Measurements from ENCODE around the gene CD8B2. TPM values are rescaled to one million over a fixed set of nuclear protein-coding genes. Genes with fewer than 3 reads are reported as not detected.
"Not testable (repeated sequence)": the region's sequence is repeated elsewhere in the genome, so short reads cannot be mapped to it uniquely, and the experiment has no call there.

Gene CD8B2
- total and polyA plus RNA-seq, 7 donors, result under 0.01 to 1.5 TPM; not detected in 5

- intact Hi-C loops (cut with DNase I), result no loop called here
- Histone ChIP-seq H3K27me3 (no peaks in the 10 kb centered on the region), H3K4me3 (no peak overlapping the region), H3K36me3 (no peaks in the 10 kb centered on the region), H3K27ac (no peak overlapping the region), H3K9me3 (no peaks in the 10 kb centered on the region), H3K4me1 (peaks cover 0 to 10% (median 7%) of the 10 kb centered on the region in 4 donors)
- WGBS, 2 donors, result 58 to 68% methylated on average over 7 of the region's 7 CpGs
- DNase-seq, result no peak
- TF ChIP-seq POLR2AphosphoS5 (IDR thresholded peaks at IDR 0.05), result no peak
- no peak for TF ChIP-seq CTCF (IDR thresholded peaks at IDR 0.05)
- no peak for TF ChIP-seq POLR2A (IDR thresholded peaks at IDR 0.05)
- TF ChIP-seq EP300 (IDR thresholded peaks at IDR 0.05), result no peak
Observed at GRCh38 chr2:106551417-106552130, 64.4 kb downstream of the CD8B2 start.

GRCh38 chr2:106552921-106553320 lies 65.8 kb downstream of the CD8B2 start:
- WGBS, 2 donors, result 80 to 84% methylated on average over 6 of the region's 6 CpGs
- Histone ChIP-seq H3K27ac (no peak overlapping the region), H3K27me3 (no peaks in the 10 kb centered on the region), H3K36me3 (no peaks in the 10 kb centered on the region), H3K9me3 (no peaks in the 10 kb centered on the region), H3K4me1 (no peaks in the 10 kb centered on the region), H3K4me3 (no peak overlapping the region)
- no peak for DNase-seq
- intact Hi-C loops (cut with DNase I), result no loop called here
- TF ChIP-seq POLR2AphosphoS5 (IDR thresholded peaks at IDR 0.05) (no peak), EP300 (IDR thresholded peaks at IDR 0.05) (no peak), POLR2A (IDR thresholded peaks at IDR 0.05) (no peak)

GRCh38 chr2:106553321-106553720 lies 66.2 kb downstream of the CD8B2 start:
- no peak for DNase-seq
- WGBS, 2 donors, result 87 to 89% methylated on average over 6 of the region's 6 CpGs
- TF ChIP-seq POLR2AphosphoS5 (IDR thresholded peaks at IDR 0.05), result no peak
- no peak for TF ChIP-seq POLR2A (IDR thresholded peaks at IDR 0.05)
- TF ChIP-seq EP300 (IDR thresholded peaks at IDR 0.05), result no peak
- no peak for TF ChIP-seq CTCF (IDR thresholded peaks at IDR 0.05)
- H3K4me3 ChIP-seq, result no peak overlapping the region
- intact Hi-C loops (cut with DNase I), result no loop called here
- H3K27ac ChIP-seq, result no peak overlapping the region
- no peaks in the 10 kb centered on the region for H3K4me1 ChIP-seq
- no peaks in the 10 kb centered on the region for H3K9me3 ChIP-seq
- H3K27me3 ChIP-seq, result no peaks in the 10 kb centered on the region
- no peaks in the 10 kb centered on the region for H3K36me3 ChIP-seq

- 84 to 88% methylated on average over 6 of the region's 6 CpGs for WGBS, 2 donors
- intact Hi-C loops (cut with DNase I), result no loop called here
Observed at GRCh38 chr2:106554411-106554810, 67.2 kb downstream of the CD8B2 start.

GRCh38 chr2:106555053-106555452 lies 67.9 kb downstream of the CD8B2 start:
- 0% methylated on average over 1 of the region's 1 CpG for WGBS, 2 donors

More at GRCh38 chr2:106554411-106554810, 67.2 kb downstream of the CD8B2 start:
- H3K4me1 ChIP-seq, result peaks cover 0 to 5% (median 2%) of the 10 kb centered on the region in 4 donors
- no peaks in the 10 kb centered on the region for H3K36me3 ChIP-seq
- H3K27me3 ChIP-seq, result no peaks in the 10 kb centered on the region
- no peak overlapping the region for H3K4me3 ChIP-seq
- TF ChIP-seq CTCF (IDR thresholded peaks at IDR 0.05) (no peak), POLR2AphosphoS5 (IDR thresholded peaks at IDR 0.05) (no peak), EP300 (IDR thresholded peaks at IDR 0.05) (no peak), POLR2A (IDR thresholded peaks at IDR 0.05) (no peak)
- H3K9me3 ChIP-seq, result no peaks in the 10 kb centered on the region
- H3K27ac ChIP-seq, result no peak overlapping the region
- DNase-seq, result no peak

GRCh38 chr2:106559786-106560185 lies 72.6 kb downstream of the CD8B2 start:
- peak overlapping the region in 1 of 4 donors; percentile 68 for H3K27ac ChIP-seq
- H3K27me3 ChIP-seq, result not testable (repeated sequence)

More at GRCh38 chr2:106555053-106555452, 67.9 kb downstream of the CD8B2 start:
- intact Hi-C loops (cut with DNase I), result no loop called here
- DNase-seq, result no peak
- Histone ChIP-seq H3K27ac (no peak overlapping the region), H3K27me3 (no peaks in the 10 kb centered on the region), H3K9me3 (no peaks in the 10 kb centered on the region), H3K36me3 (no peaks in the 10 kb centered on the region), H3K4me1 (peaks cover 0 to 11% (median 7%) of the 10 kb centered on the region in 4 donors), H3K4me3 (no peak overlapping the region)
- TF ChIP-seq CTCF (IDR thresholded peaks at IDR 0.05), result no peak
- TF ChIP-seq EP300 (IDR thresholded peaks at IDR 0.05), result no peak
- TF ChIP-seq POLR2A (IDR thresholded peaks at IDR 0.05), result no peak
- TF ChIP-seq POLR2AphosphoS5 (IDR thresholded peaks at IDR 0.05), result no peak

More at GRCh38 chr2:106559786-106560185, 72.6 kb downstream of the CD8B2 start:
- H3K36me3 ChIP-seq; H3K9me3 ChIP-seq; DNase-seq; intact Hi-C loops (cut with DNase I); H3K4me3 ChIP-seq: not testable (repeated sequence)
- 79 to 90% methylated on average over 3 of the region's 3 CpGs for WGBS, 2 donors
- peaks cover 0 to 58% (median 52%) of the 10 kb centered on the region in 4 donors for H3K4me1 ChIP-seq

Measured in sigmoid colon (tissue), 7 donors.